GM12801 (cell line): ENCODE results near the gene PXDN.

Experiments used
- CTCF ChIP-seq: IDR thresholded peaks from one replicate; pipeline ENCODE4 v1.5.1; 2011; ENCODE audit warnings: control low read depth; ENCODE audit not compliant: insufficient read length; ENCODE audit errors: extremely low read depth

PXDN gene

GRCh38 chr2:1584691-1585485 is 159.4 kb downstream of the PXDN start:
- TF ChIP-seq CTCF = no peak

DNA sequence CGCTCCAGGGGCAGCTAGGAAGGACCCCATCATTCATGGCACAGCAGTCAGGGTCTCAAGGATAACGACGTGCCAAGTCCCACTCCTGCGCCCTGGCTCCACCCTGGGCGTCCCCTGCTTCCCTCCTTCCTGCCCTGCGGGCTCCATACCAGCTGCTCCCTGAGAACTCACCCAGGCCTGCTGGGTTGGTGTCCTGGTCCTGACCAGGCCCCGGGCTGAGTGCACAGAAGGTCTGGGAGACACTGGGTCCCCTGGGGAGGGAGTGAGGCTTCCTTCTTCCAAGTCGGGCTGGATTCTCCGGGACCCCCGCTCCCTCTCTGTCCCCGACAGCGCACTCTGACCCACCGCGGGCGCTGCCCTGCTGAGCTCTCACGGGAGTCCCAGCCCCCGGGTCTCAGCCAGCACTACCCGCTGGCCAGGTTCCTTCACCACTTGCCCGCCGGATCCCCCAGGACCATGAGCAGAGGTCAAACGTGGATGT is 160.2 kb downstream of the PXDN start:
- no peak for TF ChIP-seq CTCF

- no peak for TF ChIP-seq CTCF
Measured at GRCh38 chr2:1582891-1583341, 161.4 kb downstream of the PXDN start.

DNA sequence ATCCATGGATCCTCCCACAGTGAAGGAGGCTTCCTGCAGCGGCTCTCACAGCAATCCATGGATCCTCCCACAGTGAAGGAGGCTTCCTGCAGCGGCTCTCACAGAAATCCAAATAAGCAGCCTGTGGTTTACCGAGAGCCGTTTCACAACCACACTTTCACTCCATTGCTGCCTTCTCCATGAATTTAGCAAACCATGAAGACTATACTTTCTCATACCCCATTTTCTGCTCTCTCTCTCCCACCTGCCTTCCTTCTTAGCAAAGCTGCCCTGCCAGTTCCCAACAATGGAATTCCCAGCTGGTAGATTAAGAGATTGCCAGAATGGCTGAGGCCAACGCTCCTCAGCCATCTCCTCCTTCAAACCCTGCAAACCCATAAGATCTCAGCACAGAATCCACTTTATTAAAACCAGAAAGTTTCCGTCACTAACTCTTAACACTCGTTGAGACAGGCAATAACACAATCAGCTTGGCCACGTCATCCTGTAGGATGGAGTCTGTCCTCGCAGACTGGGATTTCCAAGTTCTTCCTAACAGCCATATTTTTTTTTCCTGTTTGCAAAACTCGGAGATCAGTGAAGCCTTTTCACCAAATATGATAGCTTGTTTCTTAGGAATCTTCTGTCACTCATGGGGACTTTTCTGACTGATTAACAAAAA is 162.2 kb downstream of the PXDN start:
- TF ChIP-seq CTCF = no peak
